OCI-LY7 (cell line): ENCODE results near the gene CNBD2. TPM values are rescaled to one million over a fixed set of nuclear protein-coding genes. Genes with fewer than 3 reads are reported as not detected.

Experiments used
- BruUV-seq: library from RNA; stranded (reverse); fragments of 400-500 nt; replicated peaks from 2 replicates; lab custom pipeline; 2021; lab: Mats Ljungman, UMichigan
- CTCF ChIA-PET: fragments of 300-600 bp; sonication (Branson Sonifier 250); formaldehyde crosslinking; loops from one replicate; lab custom pipeline; 2022; ENCODE audit warnings: antibody characterized with exemption; ENCODE audit not compliant: unreplicated experiment; lab: Charles Lee
- POLR2A ChIA-PET: fragments of 300-600 bp; sonication (Branson Sonifier 250); formaldehyde crosslinking; loops from one replicate; lab custom pipeline; 2022; ENCODE audit warnings: antibody characterized with exemption; lab: Charles Lee
- DNase-seq: peaks from one replicate; pipeline ENCODE4 v3.0.0-alpha.2; 2015; ENCODE audit warnings: low spot score
- H2AFZ ChIP-seq: fragments of 200-600 bp; sonication (generic), shearing (Covaris generic); 2 replicates; pipeline ENCODE4 v1.6.1; 2014; ENCODE audit warnings: mild to moderate bottlenecking, antibody characterized with exemption, low read length, moderate library complexity
- H3K27ac ChIP-seq: fragments of 200-600 bp; sonication (generic); 2 replicates; pipeline ENCODE4 v1.5.1; 2014; ENCODE audit warnings: mixed run types, low read depth, mild to moderate bottlenecking, moderate library complexity, low read length, inconsistent platforms; ENCODE audit not compliant: poor library complexity, severe bottlenecking
- H3K36me3 ChIP-seq: fragments of 200-600 bp; sonication (generic); 2 replicates; pipeline ENCODE4 v1.6.1; 2014; ENCODE audit warnings: mild to moderate bottlenecking, antibody characterized with exemption, low read length, moderate library complexity, mixed read lengths; ENCODE audit not compliant: insufficient read depth
- H3K4me1 ChIP-seq: fragments of 200-600 bp; sonication (generic); 2 replicates; pipeline ENCODE4 v1.5.1; 2014; ENCODE audit warnings: mild to moderate bottlenecking, low read length; ENCODE audit not compliant: insufficient read depth, poor library complexity, severe bottlenecking
- H3K4me2 ChIP-seq: fragments of 200-600 bp; sonication (generic); 2 replicates; pipeline ENCODE4 v1.6.1; 2014; ENCODE audit warnings: mild to moderate bottlenecking, low read length
- H3K4me3 ChIP-seq: fragments of 200-600 bp; sonication (generic); 2 replicates; pipeline ENCODE4 v1.5.1; 2014; ENCODE audit warnings: mild to moderate bottlenecking, low read depth, low read length; ENCODE audit not compliant: poor library complexity, severe bottlenecking
- H3K79me2 ChIP-seq: fragments of 200-600 bp; sonication (generic); 2 replicates; pipeline ENCODE4 v1.6.1; 2016; ENCODE audit warnings: low read depth, mild to moderate bottlenecking, low read length, moderate library complexity, mixed read lengths; ENCODE audit not compliant: insufficient read depth
- H3K9me2 ChIP-seq: fragments of 200-600 bp; sonication (generic); 2 replicates; pipeline ENCODE4 v1.6.1; 2016; ENCODE audit warnings: mild to moderate bottlenecking, low read length, mixed read lengths; ENCODE audit not compliant: insufficient read depth
- H3K9me3 ChIP-seq: fragments of 200-600 bp; sonication (generic); 2 replicates; pipeline ENCODE4 v1.6.1; 2014; ENCODE audit warnings: mild to moderate bottlenecking, mixed run types, low read length, mixed read lengths
- H4K20me1 ChIP-seq: fragments of 200-600 bp; sonication (generic); 2 replicates; pipeline ENCODE4 v1.6.1; 2014; ENCODE audit warnings: mild to moderate bottlenecking, antibody characterized with exemption, low read length, moderate library complexity, mixed read lengths; ENCODE audit not compliant: insufficient read depth
- EZH2phosphoT487 ChIP-seq: fragments of 200-600 bp; sonication (generic); IDR thresholded peaks from 2 replicates; pipeline ENCODE4 v1.6.1; 2018; ENCODE audit warnings: low read depth, borderline replicate concordance, mild to moderate bottlenecking, mixed run types, antibody characterized with exemption, low read length, moderate library complexity, mixed read lengths
- intact Hi-C: fragments of 100-400 bp; cut with micrococcal nuclease; formaldehyde crosslinking; loops from one replicate; pipeline ENCODE4 v1.10.0; 2022; ENCODE audit not compliant: unreplicated experiment
- total RNA-seq, 2 experiments: library from RNA; depleted of rRNA in 1 of 2; stranded (reverse); fragments of >200 nt in 1 of 2; shearing (Covaris generic) in 1 of 2; gene quantifications; 2 replicates each; pipeline ENCODE4 v1.2.3, GENCODE V29; 2014 to 2022
- TF ChIP-seq, protein P1 (sequence below): fragments of 200-600 bp; sonication (generic); conservative IDR thresholded peaks from 2 replicates; pipeline ENCODE4 v1.5.1; 2014; ENCODE audit warnings: mild to moderate bottlenecking, antibody characterized with exemption, low read length, moderate library complexity, mixed read lengths

The CNBD2 gene
- total RNA-seq, 2 experiments from 2014 or later, result 10.4 to 10.5 TPM

- no TSS peak for BruUV-seq
- DNase-seq, result no peak
- Histone ChIP-seq H3K4me2 (no peak overlapping the region), H3K9me2 (no peaks in the 10 kb centered on the region), H4K20me1 (no peaks in the 10 kb centered on the region), H3K9me3 (no peaks in the 10 kb centered on the region), H2AFZ (no peak overlapping the region), H3K4me1 (no peaks in the 10 kb centered on the region), H3K79me2 (no peaks in the 10 kb centered on the region), H3K36me3 (no peaks in the 10 kb centered on the region), H3K4me3 (no peak overlapping the region), H3K27ac (no peak overlapping the region)
- TF ChIP-seq EZH2phosphoT487, result no peak
- TF ChIP-seq, protein P1, sequence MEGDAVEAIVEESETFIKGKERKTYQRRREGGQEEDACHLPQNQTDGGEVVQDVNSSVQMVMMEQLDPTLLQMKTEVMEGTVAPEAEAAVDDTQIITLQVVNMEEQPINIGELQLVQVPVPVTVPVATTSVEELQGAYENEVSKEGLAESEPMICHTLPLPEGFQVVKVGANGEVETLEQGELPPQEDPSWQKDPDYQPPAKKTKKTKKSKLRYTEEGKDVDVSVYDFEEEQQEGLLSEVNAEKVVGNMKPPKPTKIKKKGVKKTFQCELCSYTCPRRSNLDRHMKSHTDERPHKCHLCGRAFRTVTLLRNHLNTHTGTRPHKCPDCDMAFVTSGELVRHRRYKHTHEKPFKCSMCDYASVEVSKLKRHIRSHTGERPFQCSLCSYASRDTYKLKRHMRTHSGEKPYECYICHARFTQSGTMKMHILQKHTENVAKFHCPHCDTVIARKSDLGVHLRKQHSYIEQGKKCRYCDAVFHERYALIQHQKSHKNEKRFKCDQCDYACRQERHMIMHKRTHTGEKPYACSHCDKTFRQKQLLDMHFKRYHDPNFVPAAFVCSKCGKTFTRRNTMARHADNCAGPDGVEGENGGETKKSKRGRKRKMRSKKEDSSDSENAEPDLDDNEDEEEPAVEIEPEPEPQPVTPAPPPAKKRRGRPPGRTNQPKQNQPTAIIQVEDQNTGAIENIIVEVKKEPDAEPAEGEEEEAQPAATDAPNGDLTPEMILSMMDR, result no peak
- intact Hi-C loops, result no loop called here
- CTCF ChIA-PET, result no interaction called here
- POLR2A ChIA-PET, result no interaction called here
These were observed 59.9 kb downstream of the CNBD2 start for GRCh38 chr20:36028106-36028808.

DNA sequence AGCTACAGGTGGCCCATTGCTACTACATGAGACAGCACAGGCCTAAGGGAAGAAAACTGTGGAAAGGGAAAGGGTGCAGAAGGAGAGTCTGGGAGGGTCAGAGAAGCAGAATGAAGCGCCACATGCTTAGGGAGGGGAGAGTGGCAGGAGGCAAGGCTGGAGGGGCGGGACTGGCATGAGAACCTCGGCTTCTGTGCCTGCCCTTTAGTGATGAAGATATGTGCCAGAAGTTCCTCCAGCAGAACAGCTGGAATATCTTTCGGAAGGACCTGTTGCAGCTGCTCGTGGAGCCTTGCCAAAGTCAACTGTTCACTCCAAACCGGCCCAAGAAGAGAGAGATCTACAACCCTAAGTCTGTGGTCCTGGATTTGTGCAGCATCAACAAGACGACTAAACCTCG, 61.8 kb downstream of the CNBD2 start:
- no peak overlapping the region for H3K4me3 ChIP-seq
- H3K4me2 ChIP-seq, result no peak overlapping the region
- H3K27ac ChIP-seq, result no peak overlapping the region
- ChIA-PET POLR2A (interaction anchor here (0.6 kb wide), 1 partner anchor 596 kb away, joined by 3 read pairs; no protein-coding TSS in a partner anchor), CTCF (no interaction called here)
- no peaks in the 10 kb centered on the region for H3K4me1 ChIP-seq
- no peaks in the 10 kb centered on the region for H3K79me2 ChIP-seq
- no peak for DNase-seq
- intact Hi-C loops, result no loop called here
- no peaks in the 10 kb centered on the region for H3K9me2 ChIP-seq
- H4K20me1 ChIP-seq, result no peaks in the 10 kb centered on the region
- no peaks in the 10 kb centered on the region for H3K36me3 ChIP-seq
- TF ChIP-seq EZH2phosphoT487, result no peak
- TF ChIP-seq, protein P1, result no peak
- no TSS peak for BruUV-seq
- H2AFZ ChIP-seq, result no peak overlapping the region
- no peaks in the 10 kb centered on the region for H3K9me3 ChIP-seq

DNA sequence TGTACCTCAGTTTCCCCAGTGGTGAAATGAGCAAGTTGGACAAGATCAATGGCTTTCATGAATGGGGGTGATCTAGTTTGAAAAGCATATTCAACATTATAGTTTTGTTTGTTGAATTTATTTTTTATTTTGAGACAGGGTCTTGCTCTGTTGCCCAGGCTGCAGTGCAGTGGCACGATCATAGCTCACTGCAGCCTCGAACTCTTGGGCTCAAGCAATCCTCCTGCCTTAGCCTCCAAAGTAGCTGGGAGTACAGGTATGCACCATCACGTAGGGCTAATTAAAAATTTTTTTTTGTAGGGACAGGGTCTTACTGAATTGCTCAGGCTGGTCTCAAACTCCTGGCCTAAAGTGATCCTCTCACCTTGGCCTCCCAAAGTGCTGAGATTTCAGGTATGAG, 63.4 kb downstream of the CNBD2 start:
- DNase-seq, result no peak
- Histone ChIP-seq H4K20me1 (no peaks in the 10 kb centered on the region), H3K4me1 (no peaks in the 10 kb centered on the region), H3K4me3 (no peak overlapping the region), H2AFZ (no peak overlapping the region), H3K4me2 (no peak overlapping the region), H3K9me2 (no peaks in the 10 kb centered on the region), H3K36me3 (no peaks in the 10 kb centered on the region), H3K27ac (no peak overlapping the region), H3K9me3 (no peaks in the 10 kb centered on the region), H3K79me2 (no peaks in the 10 kb centered on the region)
- TF ChIP-seq, protein P1, result no peak
- TF ChIP-seq EZH2phosphoT487, result no peak
- ChIA-PET CTCF (no interaction called here), POLR2A (no interaction called here)
- no TSS peak for BruUV-seq
- intact Hi-C loops, result no loop called here
